IMR-90 (cell line): Measurements from ENCODE around the gene VPS13A. TPM values are rescaled to one million over a fixed set of nuclear protein-coding genes. Genes with fewer than 3 reads are reported as not detected.

ENCODE experiments used
- ATAC-seq: fragments of 200-7000 bp; cut with Tn5 transposase; 2 replicates; pipeline ENCODE4 v1.9.1; 2020; ENCODE audit warnings: low read depth, mild to moderate bottlenecking, moderate library complexity
- BruUV-seq: library from RNA; stranded (reverse); fragments of 400-500 nt; replicated peaks from 2 replicates; lab custom pipeline; 2021; lab: Mats Ljungman, UMichigan
- CTCF ChIA-PET: fragments of 300-600 bp; formaldehyde crosslinking; extraction: SDS; loops from one replicate; lab custom pipeline; 2021; ENCODE audit warnings: antibody characterized with exemption; lab: Yijun Ruan, JAX
- POLR2A ChIA-PET: fragments of 300-600 bp; sonication (Branson Sonifier 250); formaldehyde crosslinking; loops from one replicate; lab custom pipeline; 2022; ENCODE audit warnings: antibody characterized with exemption; ENCODE audit not compliant: unreplicated experiment; lab: Charles Lee
- DNase-seq: peaks from one replicate; pipeline ENCODE4 v3.0.0; 2013
- H2AFZ ChIP-seq: replicated peaks from 2 replicates; pipeline ENCODE3; 2013; ENCODE audit warnings: low read length, mild to moderate bottlenecking; ENCODE audit not compliant: poor library complexity
- H2AK5ac ChIP-seq: 2 replicates; pipeline ENCODE4 v1.6.1; 2013; ENCODE audit warnings: low read depth, low read length, inconsistent platforms
- H2AK9ac ChIP-seq: replicated peaks from 2 replicates; pipeline ENCODE3; 2013; ENCODE audit warnings: mild to moderate bottlenecking, low read depth, low read length, moderate library complexity; ENCODE audit not compliant: poor library complexity
- H2BK120ac ChIP-seq: 2 replicates; pipeline ENCODE4 v1.6.1; 2013; ENCODE audit warnings: low read depth, low read length, inconsistent platforms
- H2BK15ac ChIP-seq: 3 replicates; pipeline ENCODE4 v1.6.1; 2013; ENCODE audit warnings: low read depth, low read length, inconsistent platforms
- H2BK20ac ChIP-seq: 2 replicates; pipeline ENCODE4 v1.6.1; 2013; ENCODE audit warnings: low read depth, mild to moderate bottlenecking, inconsistent platforms, low read length, moderate library complexity
- H2BK5ac ChIP-seq: 2 replicates; pipeline ENCODE4 v1.6.1; 2013; ENCODE audit warnings: mild to moderate bottlenecking, low read depth, low read length, inconsistent platforms; ENCODE audit not compliant: poor library complexity, severe bottlenecking
- H3K14ac ChIP-seq: replicated peaks from 2 replicates; pipeline ENCODE4 v1.6.1; 2013; ENCODE audit warnings: low read depth, low read length, inconsistent platforms
- H3K18ac ChIP-seq: 2 replicates; pipeline ENCODE4 v1.6.1; 2013; ENCODE audit warnings: low read depth, low read length, control low read depth
- H3K23ac ChIP-seq: 2 replicates; pipeline ENCODE4 v1.6.1; 2013; ENCODE audit warnings: low read depth, low read length, inconsistent platforms
- H3K27ac ChIP-seq: 2 replicates; pipeline ENCODE4 v1.5.1; 2013; ENCODE audit warnings: mild to moderate bottlenecking, control low read depth, low read length; ENCODE audit not compliant: insufficient read depth
- H3K27me3 ChIP-seq: 2 replicates; pipeline ENCODE4 v1.6.1; 2013; ENCODE audit warnings: low read length; ENCODE audit not compliant: control insufficient read depth, insufficient read depth
- H3K36me3 ChIP-seq: 2 replicates; pipeline ENCODE4 v1.6.1; 2013; ENCODE audit warnings: low read length, mixed read lengths; ENCODE audit not compliant: control insufficient read depth, insufficient read depth
- H3K4ac ChIP-seq: 2 replicates; pipeline ENCODE4 v1.6.1; 2013; ENCODE audit warnings: low read depth, low read length, inconsistent platforms
- H3K4me1 ChIP-seq: 2 replicates; pipeline ENCODE4 v1.6.1; 2013; ENCODE audit warnings: low read length, mixed read lengths; ENCODE audit not compliant: control insufficient read depth, insufficient read depth
- H3K4me2 ChIP-seq: 2 replicates; pipeline ENCODE4 v1.6.1; 2013; ENCODE audit warnings: low read depth, mild to moderate bottlenecking, control low read depth, low read length, moderate library complexity
- H3K4me3 ChIP-seq: 2 replicates; pipeline ENCODE4 v1.5.1; 2013; ENCODE audit warnings: low read depth, mild to moderate bottlenecking, control low read depth, low read length, moderate library complexity; ENCODE audit not compliant: insufficient read depth
- H3K56ac ChIP-seq: 2 replicates; pipeline ENCODE4 v1.6.1; 2013; ENCODE audit warnings: low read length, inconsistent platforms; ENCODE audit not compliant: insufficient read depth; ENCODE audit errors: extremely low read depth
- H3K79me1 ChIP-seq, 2 experiments: 2 replicates each; pipeline ENCODE4 v1.6.1; 2013; ENCODE audit warnings: low read length in 2 of 2, inconsistent platforms in 1 of 2, low read depth in 1 of 2
- H3K9ac ChIP-seq: 2 replicates; pipeline ENCODE4 v1.6.1; 2013; ENCODE audit warnings: low read depth, low read length, control low read depth
- H3K9me1 ChIP-seq: 2 replicates; pipeline ENCODE4 v1.6.1; 2013; ENCODE audit warnings: low read length, inconsistent platforms; ENCODE audit not compliant: insufficient read depth
- H3K9me3 ChIP-seq: 2 replicates; pipeline ENCODE4 v1.6.1; 2013; ENCODE audit warnings: low read length; ENCODE audit not compliant: control insufficient read depth, insufficient read depth
- H4K20me1 ChIP-seq: 2 replicates; pipeline ENCODE4 v1.6.1; 2013; ENCODE audit warnings: low read length, inconsistent platforms; ENCODE audit not compliant: insufficient read depth
- H4K5ac ChIP-seq: 2 replicates; pipeline ENCODE4 v1.6.1; 2013; ENCODE audit warnings: mild to moderate bottlenecking, low read depth, low read length, control low read depth
- H4K8ac ChIP-seq, 2 experiments: 2 replicates each; pipeline ENCODE4 v1.6.1; 2013; ENCODE audit warnings: low read depth in 2 of 2, low read length in 2 of 2, control low read depth in 1 of 2, inconsistent platforms in 1 of 2
- H4K91ac ChIP-seq: 2 replicates; pipeline ENCODE4 v1.6.1; 2013; ENCODE audit warnings: low read depth, low read length, inconsistent platforms; ENCODE audit not compliant: insufficient read depth
- MAFK ChIP-seq: IDR thresholded peaks from 2 replicates; pipeline ENCODE4 v1.6.1; 2012; ENCODE audit warnings: low read depth, low read length, improper control_type of control experiment
- USF2 ChIP-seq: fragments of 150-350 bp; IDR thresholded peaks from 2 replicates; pipeline ENCODE4 v1.6.1; 2017; ENCODE audit warnings: mild to moderate bottlenecking, antibody characterized with exemption, low read length, low read depth
- WGBS, 2 experiments: methylation state at CpG; one replicate each; pipeline versions ENCODE4 v1.1.5 to v1.1.7; 2013; ENCODE audit warnings: missing lambda C conversion rate in 2 of 2; ENCODE audit not compliant: insufficient read length in 1 of 2; ENCODE audit errors: extremely low coverage in 2 of 2; 5-methylcytosine and 5-hydroxymethylcytosine counted together
- dilution Hi-C: fragments of 300-500 bp; cut with HindIII; formaldehyde crosslinking; loops from one replicate; pipeline ENCODE4 v1.14.3; 2018; ENCODE audit warnings: low sequenced_read_pairs; ENCODE audit not compliant: unreplicated experiment
- in situ Hi-C: fragments of 300-500 bp; cut with MboI; formaldehyde crosslinking; loops from 3 replicates; pipeline ENCODE4 v1.14.3; 2019; ENCODE audit warnings: low sequenced_read_pairs, inconsistent platforms, mixed read lengths
- intact Hi-C: fragments of 100-400 bp; cut with micrococcal nuclease; formaldehyde crosslinking; loops from 2 replicates; pipeline ENCODE4 v1.10.0; 2022
- polyA plus RNA-seq, 3 experiments: library from polyadenylated mRNA; depleted of rRNA; stranded (reverse); fragments of >200 nt; gene quantifications; 2 replicates each; pipeline ENCODE4 v1.2.3, GENCODE V29; 2012; ENCODE audit warnings: low replicate concordance in 1 of 3
- total RNA-seq: library from RNA; depleted of rRNA; stranded (reverse); fragments of >200 nt; gene quantifications from 2 replicates; pipeline ENCODE4 v1.2.3, GENCODE V29; 2012

The VPS13A gene
- total and polyA plus RNA-seq, 2 of the 4 experiments (the other 2 are of a cell fraction) = 10.4 to 26.5 TPM

- ChIA-PET POLR2A (no interaction called here), CTCF (interaction anchor here (0.6 kb wide), 1 partner anchor 15 kb away, joined by 3 read pairs; no protein-coding TSS in a partner anchor)
- H3K36me3 ChIP-seq = no peaks in the 10 kb centered on the region
- dilution Hi-C loops (no loop called here), intact Hi-C loops (no loop called here), in situ Hi-C loops (no loop called here)
- BruUV-seq = no TSS peak
- H2AK9ac ChIP-seq = no peak overlapping the region
- H3K4me2 ChIP-seq = no peak overlapping the region
- no peak overlapping the region for H2BK120ac ChIP-seq
- no peak overlapping the region for H3K56ac ChIP-seq
- H3K27ac ChIP-seq = peak overlapping the region; percentile 37; the same call in 1 of the 2 replicates
- H4K91ac ChIP-seq = no peak overlapping the region
- TF ChIP-seq MAFK = no peak
- TF ChIP-seq USF2 = no peak
- H3K4ac ChIP-seq = no peak overlapping the region; the same call in 1 of the 2 replicates
- WGBS, 2 experiments = 100% methylated on average over 1 of the region's 2 CpGs; no CpG with 5 or more reads in 1 of the 2 experiments
- H2AK5ac ChIP-seq = no peak overlapping the region
- H4K20me1 ChIP-seq = peaks cover 3% of the 10 kb centered on the region; the same call in 1 of the 2 replicates
- H3K27me3 ChIP-seq = no peaks in the 10 kb centered on the region
- no peak overlapping the region for H4K8ac ChIP-seq
- H3K9me3 ChIP-seq = no peaks in the 10 kb centered on the region
- H4K5ac ChIP-seq = no peak overlapping the region
- H2BK5ac ChIP-seq = peak overlapping the region; percentile 5
- H2BK20ac ChIP-seq = no peak overlapping the region
- H3K4me3 ChIP-seq = no peak overlapping the region
- H3K18ac ChIP-seq = peak overlapping the region; percentile 58; the same call in 1 of the 2 replicates
- no peak for ATAC-seq
- no peak overlapping the region for H3K9ac ChIP-seq
- peaks cover 4% of the 10 kb centered on the region; the same call in 1 of the 2 replicates for H3K9me1 ChIP-seq
- no peak overlapping the region for H3K14ac ChIP-seq
- H3K79me1 ChIP-seq = 0 out of 4 replicates have a peak, but pooled peaks cover 4% of the 10 kb centered on the region in 2 experiments
- H3K23ac ChIP-seq = no peak overlapping the region
- no peak overlapping the region for H2AFZ ChIP-seq
- DNase-seq = no peak
- H2BK15ac ChIP-seq = no peak overlapping the region
- H3K4me1 ChIP-seq = peaks cover 6% of the 10 kb centered on the region
These were observed 129.8 kb downstream of the VPS13A start for GRCh38 chr9:77307166-77307565.
